Measurements from ENCODE around the gene LARGE1.

Gene LARGE1

GRCh38 chr22:33739516-33739915, 180.8 kb downstream of the LARGE1 start:
- Histone ChIP-seq H3K79me2 (ENCODE audit: insufficient read depth, low read length) (no peaks in the 10 kb centered on the region), H3K9me2 (replicated peaks; ENCODE audit: insufficient read depth, low read length) (no peaks in the 10 kb centered on the region), H3K9me3 (ENCODE audit: insufficient read depth, low read length) (no peaks in the 10 kb centered on the region), H3K27ac (ENCODE audit: low read depth, low read length) (no peak overlapping the region), H2AFZ (ENCODE audit: low read depth, low read length, severe bottlenecking) (no peak overlapping the region), H3K4me3 (ENCODE audit: insufficient read depth, low read length, poor library complexity, severe bottlenecking) (no peak overlapping the region), H4K20me1 (ENCODE audit: low read depth, low read length) (no peaks in the 10 kb centered on the region), H3F3A (ENCODE audit: insufficient read depth) (no peaks in the 10 kb centered on the region), H3K4me2 (ENCODE audit: low read depth, low read length, poor library complexity, severe bottlenecking) (no peak overlapping the region), H3K36me3 (ENCODE audit: low read length) (no peaks in the 10 kb centered on the region), H3K27me3 (ENCODE audit: low read length) (no peaks in the 10 kb centered on the region), H3K9ac (ENCODE audit: low read length) (no peak overlapping the region)
- TF ChIP-seq CTCF (IDR thresholded peaks at IDR 0.05; ENCODE audit: insufficient read depth, low read length, poor library complexity, severe bottlenecking), result no peak
- no peak for TF ChIP-seq EZH2phosphoT487 (conservative IDR thresholded peaks at IDR 0.05; ENCODE audit: low read length)

GRCh38 chr22:33737662-33738061, 182.6 kb downstream of the LARGE1 start:
- Histone ChIP-seq H3K27me3 (ENCODE audit: low read length) (no peaks in the 10 kb centered on the region), H4K20me1 (ENCODE audit: low read depth, low read length) (no peaks in the 10 kb centered on the region), H2AFZ (ENCODE audit: low read depth, low read length, severe bottlenecking) (no peak overlapping the region), H3K9me2 (replicated peaks; ENCODE audit: insufficient read depth, low read length) (no peaks in the 10 kb centered on the region), H3K9me3 (ENCODE audit: insufficient read depth, low read length) (no peaks in the 10 kb centered on the region), H3K27ac (ENCODE audit: low read depth, low read length) (no peak overlapping the region), H3K36me3 (ENCODE audit: low read length) (no peaks in the 10 kb centered on the region), H3K4me3 (ENCODE audit: insufficient read depth, low read length, poor library complexity, severe bottlenecking) (no peak overlapping the region), H3F3A (ENCODE audit: insufficient read depth) (no peaks in the 10 kb centered on the region), H3K4me2 (ENCODE audit: low read depth, low read length, poor library complexity, severe bottlenecking) (no peak overlapping the region), H3K79me2 (ENCODE audit: insufficient read depth, low read length) (no peaks in the 10 kb centered on the region), H3K9ac (ENCODE audit: low read length) (no peak overlapping the region)
- TF ChIP-seq EZH2phosphoT487 (conservative IDR thresholded peaks at IDR 0.05; ENCODE audit: low read length) (no peak), CTCF (IDR thresholded peaks at IDR 0.05; ENCODE audit: insufficient read depth, low read length, poor library complexity, severe bottlenecking) (no peak)

- Histone ChIP-seq H3K9me3 (ENCODE audit: insufficient read depth, low read length) (no peaks in the 10 kb centered on the region), H3K9me2 (replicated peaks; ENCODE audit: insufficient read depth, low read length) (no peaks in the 10 kb centered on the region), H3K27me3 (ENCODE audit: low read length) (no peaks in the 10 kb centered on the region), H4K20me1 (ENCODE audit: low read depth, low read length) (no peaks in the 10 kb centered on the region), H3K4me3 (ENCODE audit: insufficient read depth, low read length, poor library complexity, severe bottlenecking) (no peak overlapping the region), H3K9ac (ENCODE audit: low read length) (no peak overlapping the region), H3K36me3 (ENCODE audit: low read length) (no peaks in the 10 kb centered on the region), H3K27ac (ENCODE audit: low read depth, low read length) (no peak overlapping the region), H3K4me2 (ENCODE audit: low read depth, low read length, poor library complexity, severe bottlenecking) (no peak overlapping the region), H2AFZ (ENCODE audit: low read depth, low read length, severe bottlenecking) (no peak overlapping the region), H3F3A (ENCODE audit: insufficient read depth) (no peaks in the 10 kb centered on the region), H3K79me2 (ENCODE audit: insufficient read depth, low read length) (no peaks in the 10 kb centered on the region)
- no peak for TF ChIP-seq EZH2phosphoT487 (conservative IDR thresholded peaks at IDR 0.05; ENCODE audit: low read length)
These were observed 184.3 kb downstream of the LARGE1 start for GRCh38 chr22:33735978-33736377.

- Histone ChIP-seq H3K9ac (ENCODE audit: low read length) (no peak overlapping the region), H3K36me3 (ENCODE audit: low read length) (no peaks in the 10 kb centered on the region), H3K9me3 (ENCODE audit: insufficient read depth, low read length) (no peaks in the 10 kb centered on the region), H3K4me3 (ENCODE audit: insufficient read depth, low read length, poor library complexity, severe bottlenecking) (no peak overlapping the region), H4K20me1 (ENCODE audit: low read depth, low read length) (no peaks in the 10 kb centered on the region), H3K27me3 (ENCODE audit: low read length) (no peaks in the 10 kb centered on the region), H3K79me2 (ENCODE audit: insufficient read depth, low read length) (no peaks in the 10 kb centered on the region), H3F3A (ENCODE audit: insufficient read depth) (no peaks in the 10 kb centered on the region), H3K9me2 (replicated peaks; ENCODE audit: insufficient read depth, low read length) (no peaks in the 10 kb centered on the region), H3K4me2 (ENCODE audit: low read depth, low read length, poor library complexity, severe bottlenecking) (no peak overlapping the region), H2AFZ (ENCODE audit: low read depth, low read length, severe bottlenecking) (no peak overlapping the region), H3K27ac (ENCODE audit: low read depth, low read length) (no peak overlapping the region)
- TF ChIP-seq EZH2phosphoT487 (conservative IDR thresholded peaks at IDR 0.05; ENCODE audit: low read length) (no peak), CTCF (IDR thresholded peaks at IDR 0.05; ENCODE audit: insufficient read depth, low read length, poor library complexity, severe bottlenecking) (no peak)
These were observed 191.4 kb downstream of the LARGE1 start for GRCh38 chr22:33728847-33729246.

Measured in SU-DHL-6 (cell line).